ENCODE results near the gene IDUA.

DNA sequence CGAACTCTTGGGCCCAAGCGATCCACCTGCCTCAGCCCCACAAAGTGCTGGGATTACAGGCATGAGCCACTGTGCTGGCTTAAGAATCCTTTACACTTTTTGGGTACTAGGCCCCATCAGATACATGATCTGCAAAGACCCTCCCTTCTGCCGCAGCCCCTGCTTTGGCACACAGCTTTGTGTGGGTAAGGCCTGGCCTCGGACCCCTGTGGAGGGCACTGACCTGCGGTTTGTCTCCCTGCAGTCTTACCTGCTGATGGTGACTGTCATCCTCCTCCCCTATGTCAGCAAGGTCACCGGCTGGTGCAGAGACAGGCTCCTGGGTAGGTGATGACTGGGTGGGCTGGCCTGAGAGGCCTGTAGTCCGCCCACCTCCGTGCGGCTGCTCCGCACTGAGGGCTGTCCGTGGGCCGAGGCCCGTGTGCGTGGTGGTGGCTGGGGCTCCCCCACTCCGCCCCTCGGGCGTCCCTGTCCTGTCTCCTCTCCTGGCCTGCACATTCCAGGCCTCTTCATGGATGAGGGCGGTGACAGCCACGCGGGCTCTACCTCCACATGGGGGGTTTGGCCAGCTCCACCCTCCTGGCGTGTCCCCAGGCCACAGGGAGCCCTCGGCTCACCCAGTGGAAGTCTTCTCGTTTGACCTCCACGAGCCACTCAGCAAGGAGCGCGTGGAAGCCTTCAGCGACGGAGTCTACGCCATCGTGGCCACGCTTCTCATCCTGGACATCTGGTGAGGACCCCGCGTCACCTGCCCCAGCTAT lies 31.5 kb upstream of the IDUA start:
- TF ChIP-seq CTCF (IDR thresholded peaks at IDR 0.05), result no peak
- TF ChIP-seq POLR2A (IDR thresholded peaks at IDR 0.05), result no peak

Measured in tibial nerve (tissue), 3 donors.